Suprapubic skin (tissue), 4 donors: ENCODE measurements around the gene GIMAP6.

Source experiments
- POLR2A ChIP-seq, 2 donors: fragments of 450-650 bp; IDR thresholded peaks; one replicate each; pipeline ENCODE4 v1.6.1; 2017; ENCODE audit warnings: antibody characterized with exemption in 2 of 2, mild to moderate bottlenecking in 2 of 2, moderate library complexity in 2 of 2
- POLR2AphosphoS5 ChIP-seq, 3 donors: sonication (generic); formaldehyde crosslinking; IDR thresholded peaks; one replicate each; pipeline ENCODE4 v1.6.1; 2017; ENCODE audit warnings: antibody characterized with exemption in 3 of 3
- TF ChIP-seq, protein P1 (sequence below), 2 donors: fragments of 200-600 bp in 1 of 2; fragments of 450-650 bp in 1 of 2; sonication (generic) in 1 of 2; IDR thresholded peaks; one replicate each; pipeline ENCODE4 v1.5.1; 2016 to 2019; ENCODE audit warnings: antibody characterized with exemption in 2 of 2, mild to moderate bottlenecking in 1 of 2, moderate library complexity in 1 of 2

- TF ChIP-seq POLR2A (IDR thresholded peaks at IDR 0.05) (no peak), POLR2AphosphoS5 (IDR thresholded peaks at IDR 0.05) (no peak)
- TF ChIP-seq, protein P1, sequence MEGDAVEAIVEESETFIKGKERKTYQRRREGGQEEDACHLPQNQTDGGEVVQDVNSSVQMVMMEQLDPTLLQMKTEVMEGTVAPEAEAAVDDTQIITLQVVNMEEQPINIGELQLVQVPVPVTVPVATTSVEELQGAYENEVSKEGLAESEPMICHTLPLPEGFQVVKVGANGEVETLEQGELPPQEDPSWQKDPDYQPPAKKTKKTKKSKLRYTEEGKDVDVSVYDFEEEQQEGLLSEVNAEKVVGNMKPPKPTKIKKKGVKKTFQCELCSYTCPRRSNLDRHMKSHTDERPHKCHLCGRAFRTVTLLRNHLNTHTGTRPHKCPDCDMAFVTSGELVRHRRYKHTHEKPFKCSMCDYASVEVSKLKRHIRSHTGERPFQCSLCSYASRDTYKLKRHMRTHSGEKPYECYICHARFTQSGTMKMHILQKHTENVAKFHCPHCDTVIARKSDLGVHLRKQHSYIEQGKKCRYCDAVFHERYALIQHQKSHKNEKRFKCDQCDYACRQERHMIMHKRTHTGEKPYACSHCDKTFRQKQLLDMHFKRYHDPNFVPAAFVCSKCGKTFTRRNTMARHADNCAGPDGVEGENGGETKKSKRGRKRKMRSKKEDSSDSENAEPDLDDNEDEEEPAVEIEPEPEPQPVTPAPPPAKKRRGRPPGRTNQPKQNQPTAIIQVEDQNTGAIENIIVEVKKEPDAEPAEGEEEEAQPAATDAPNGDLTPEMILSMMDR (IDR thresholded peaks at IDR 0.05), result no peak
Measured at GRCh38 chr7:150610233-150610632, 22.0 kb downstream of the GIMAP6 start.
